GM19395 (cell line): ENCODE measurements around the gene FHOD3.

Experiments
- ATAC-seq: cut with Tn5 transposase; IDR thresholded peaks from one replicate; pipeline ENCODE4 v1.9.1; 2021; ENCODE audit warnings: mild to moderate bottlenecking, moderate library complexity; ENCODE audit not compliant: unreplicated experiment

Gene FHOD3

DNA sequence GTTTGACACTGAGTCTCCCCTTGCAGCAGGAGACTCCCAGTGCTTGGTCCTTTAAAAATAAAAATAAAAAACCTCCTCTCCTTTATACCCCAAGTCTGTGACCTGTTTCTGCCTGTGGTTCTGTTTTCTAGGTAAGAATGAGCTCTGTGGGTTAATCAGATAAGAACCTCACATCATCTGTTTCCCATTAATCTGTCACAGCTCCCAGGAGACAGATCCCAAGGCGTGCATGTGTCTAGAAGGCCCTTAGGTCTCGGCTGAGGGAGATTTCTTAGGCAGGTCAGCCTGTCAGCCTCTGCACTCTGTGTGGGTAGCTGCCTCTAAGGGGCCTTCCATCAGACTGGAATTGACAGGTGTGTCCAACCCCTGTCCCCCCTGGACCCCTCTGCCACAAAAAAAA is 80.7 kb downstream of the FHOD3 start:
- ATAC-seq, result no peak

DNA sequence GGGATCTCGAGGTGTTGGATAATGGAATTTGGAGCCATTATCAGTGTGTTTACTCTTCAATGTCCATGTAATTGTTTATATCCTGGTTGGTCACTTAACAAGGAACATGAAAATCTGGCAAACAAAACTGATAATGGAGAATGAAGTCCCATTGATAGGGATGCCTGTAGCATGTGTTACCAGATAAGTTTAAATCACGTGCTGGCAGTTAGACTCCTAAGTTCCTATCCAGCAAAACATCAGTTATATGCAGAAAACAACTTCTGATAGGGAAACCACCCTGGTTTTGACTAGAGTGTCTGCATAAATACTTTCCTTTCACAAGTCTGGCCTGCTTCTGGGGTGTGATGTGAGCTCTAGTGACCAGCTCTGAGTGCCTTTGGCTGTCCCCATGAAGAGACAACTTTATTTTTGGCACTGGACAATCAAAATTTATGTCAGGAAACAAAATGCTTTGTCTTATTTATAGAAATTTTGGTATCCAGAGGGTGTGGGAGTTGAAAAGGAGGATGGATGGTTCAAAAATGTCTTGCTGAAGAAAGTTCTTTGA is 82.0 kb downstream of the FHOD3 start:
- no peak for ATAC-seq

DNA sequence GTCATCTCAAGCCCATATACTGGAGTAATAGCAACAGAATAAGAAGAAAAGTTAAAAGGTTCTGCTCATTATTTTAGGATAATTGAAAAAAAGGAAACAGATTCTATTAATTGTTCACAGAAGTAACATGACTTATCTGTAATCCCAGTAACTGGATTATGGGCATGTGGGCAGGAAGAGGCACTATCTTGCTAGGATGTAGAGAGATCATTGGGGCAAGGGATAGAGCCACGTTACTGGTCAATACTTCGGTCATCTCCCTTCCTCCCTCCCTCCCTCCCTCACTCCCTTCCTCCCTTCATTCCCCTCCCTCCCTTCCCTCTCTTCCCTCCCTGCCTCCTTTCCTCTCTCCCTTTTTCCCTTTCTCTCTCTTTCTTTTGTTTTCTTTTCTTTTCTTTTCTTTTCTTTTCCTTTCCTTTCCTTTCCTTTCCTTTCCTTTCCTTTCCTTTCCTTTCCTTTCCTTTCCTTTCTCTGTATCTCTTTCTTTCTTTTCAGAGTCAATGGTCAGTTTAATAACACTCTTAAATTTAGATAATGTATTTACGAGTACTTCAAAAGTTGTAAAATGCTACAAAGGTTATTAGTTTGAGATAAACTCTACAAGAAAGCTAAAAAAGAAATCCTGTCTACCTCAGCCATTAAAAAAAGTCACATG is 82.8 kb downstream of the FHOD3 start:
- ATAC-seq, result no peak

DNA sequence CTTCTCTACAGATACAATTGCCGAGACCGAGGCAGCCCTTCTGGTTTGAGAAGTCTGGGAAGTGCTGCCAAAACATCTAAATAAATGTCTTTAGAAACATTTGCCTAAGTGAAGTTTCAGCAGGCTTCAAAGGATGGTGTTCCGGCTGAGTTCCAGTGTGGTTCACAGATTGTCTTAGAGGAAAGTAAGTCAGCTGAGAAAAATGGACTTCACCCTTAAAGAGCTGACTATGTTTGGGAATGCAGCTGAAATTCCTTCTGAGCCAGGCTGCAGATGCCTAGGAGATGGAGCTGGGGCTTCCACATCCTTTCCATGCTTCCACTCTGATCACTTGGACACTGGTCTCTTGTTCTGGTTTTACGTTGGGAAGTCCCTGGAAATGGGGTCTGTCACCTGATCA is 83.6 kb downstream of the FHOD3 start:
- ATAC-seq, result no peak

DNA sequence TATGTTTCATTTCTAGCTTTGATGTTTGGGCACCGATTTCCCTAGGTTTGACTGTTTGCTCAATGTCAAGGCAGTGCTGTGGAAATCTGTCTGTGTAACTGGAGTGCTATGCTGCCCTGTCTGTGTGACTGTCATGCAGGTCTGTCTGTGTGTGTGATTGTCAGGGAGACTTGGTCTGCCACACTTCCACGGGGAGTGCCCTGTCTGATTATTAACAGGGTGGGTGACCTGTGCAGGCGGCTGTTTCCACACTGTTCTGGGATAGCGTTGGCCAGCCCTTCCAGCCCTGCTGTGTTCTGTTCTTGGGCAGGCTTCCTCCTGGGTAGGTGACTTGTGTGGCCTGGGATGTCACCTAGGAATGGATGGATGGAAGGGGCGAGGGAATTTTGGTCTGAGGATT is 85.3 kb downstream of the FHOD3 start:
- ATAC-seq, result no peak

DNA sequence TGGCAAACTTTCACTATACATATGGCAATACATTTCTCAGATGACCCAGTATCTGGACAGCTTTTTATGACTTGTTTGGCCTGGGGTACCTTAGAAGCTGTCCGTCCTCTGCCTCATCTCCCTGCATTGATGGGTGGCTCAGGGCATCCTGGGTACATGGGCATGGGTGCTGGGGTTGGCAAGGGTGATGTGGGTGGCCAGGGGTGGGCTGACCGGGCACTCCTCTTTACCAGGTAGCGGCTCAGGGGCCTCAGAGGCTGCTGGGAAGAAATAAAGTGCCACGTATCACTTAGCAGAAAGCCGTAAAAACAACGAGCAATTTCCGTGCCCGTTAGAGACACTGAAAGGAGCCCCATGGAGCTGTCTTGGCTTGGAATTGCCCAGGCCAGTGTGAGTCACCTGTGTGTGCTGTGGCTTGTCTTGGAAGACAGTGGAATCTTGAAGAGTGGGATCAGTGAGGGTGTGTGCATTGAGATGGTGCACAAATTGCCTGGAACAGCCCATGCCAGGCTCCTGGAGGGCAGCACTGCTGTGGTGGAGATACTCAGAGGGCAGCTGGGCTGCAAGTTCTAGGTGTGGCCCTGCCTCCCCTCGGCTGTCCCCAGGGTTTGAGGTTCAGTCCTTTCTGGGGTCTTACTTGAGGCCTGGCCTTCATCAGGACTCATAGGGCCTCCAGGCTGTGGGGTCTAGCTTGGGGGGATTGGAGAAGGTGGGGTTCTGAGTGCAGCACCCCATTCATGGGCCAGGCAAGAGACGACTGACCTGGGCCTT is 88.8 kb downstream of the FHOD3 start:
- no peak for ATAC-seq

DNA sequence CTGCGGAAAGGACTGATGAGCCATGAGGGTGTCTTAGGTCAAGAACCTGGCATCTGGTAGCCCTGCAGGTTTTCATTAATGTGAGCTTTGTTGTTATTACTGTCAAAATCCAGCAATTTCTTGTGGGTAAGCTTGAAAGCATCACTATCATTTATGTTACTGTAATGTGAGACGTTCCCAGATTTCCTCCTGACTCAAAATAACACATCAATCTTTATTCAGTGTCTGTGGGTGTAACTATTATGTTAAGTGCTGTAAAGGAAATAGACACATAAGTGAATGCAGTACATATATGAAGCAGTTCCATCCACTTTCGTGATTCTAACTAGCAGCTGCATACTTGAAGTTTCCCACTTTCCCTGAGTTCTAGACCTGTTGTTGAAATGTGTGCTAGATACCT is 89.8 kb downstream of the FHOD3 start:
- no peak for ATAC-seq

DNA sequence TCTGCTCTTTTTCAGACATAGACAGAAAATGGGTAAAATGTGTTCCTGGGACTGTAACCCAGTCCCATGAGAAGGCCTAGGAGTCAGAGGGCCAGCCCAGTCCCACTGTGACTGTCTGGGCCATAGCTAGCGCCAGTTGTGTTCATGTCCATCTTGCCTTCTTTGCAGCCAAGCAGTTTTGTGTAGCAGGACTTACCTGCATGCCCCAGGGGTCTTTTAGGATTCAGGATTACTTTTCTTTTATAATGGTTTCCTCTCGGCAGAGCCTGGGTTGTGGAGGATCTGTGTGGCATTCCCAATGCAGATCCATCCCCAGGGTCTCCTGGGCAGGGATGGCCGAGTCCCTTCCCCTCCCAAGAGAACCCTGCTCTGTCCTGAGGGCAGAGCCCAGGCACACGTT is 90.8 kb downstream of the FHOD3 start:
- ATAC-seq, result no peak

DNA sequence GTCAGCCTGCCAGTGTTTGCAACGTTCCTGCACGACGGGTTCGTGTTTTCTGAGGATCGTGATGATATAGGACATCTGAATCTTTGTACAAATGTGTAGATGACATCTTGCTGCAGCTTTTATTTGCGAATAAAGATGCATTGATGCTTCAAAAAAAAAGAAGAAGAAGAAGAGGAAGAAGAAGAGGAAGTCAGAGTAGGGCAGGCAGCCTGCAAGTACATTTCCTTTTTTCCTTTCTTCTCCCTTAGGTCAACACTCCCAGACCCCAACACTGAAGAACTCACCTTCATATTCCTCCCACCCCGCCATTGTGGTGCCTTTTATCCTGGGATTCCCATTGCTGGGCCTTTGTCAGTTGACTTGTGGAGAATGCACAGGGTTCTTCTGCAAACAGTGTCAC is 91.5 kb downstream of the FHOD3 start:
- no peak for ATAC-seq

DNA sequence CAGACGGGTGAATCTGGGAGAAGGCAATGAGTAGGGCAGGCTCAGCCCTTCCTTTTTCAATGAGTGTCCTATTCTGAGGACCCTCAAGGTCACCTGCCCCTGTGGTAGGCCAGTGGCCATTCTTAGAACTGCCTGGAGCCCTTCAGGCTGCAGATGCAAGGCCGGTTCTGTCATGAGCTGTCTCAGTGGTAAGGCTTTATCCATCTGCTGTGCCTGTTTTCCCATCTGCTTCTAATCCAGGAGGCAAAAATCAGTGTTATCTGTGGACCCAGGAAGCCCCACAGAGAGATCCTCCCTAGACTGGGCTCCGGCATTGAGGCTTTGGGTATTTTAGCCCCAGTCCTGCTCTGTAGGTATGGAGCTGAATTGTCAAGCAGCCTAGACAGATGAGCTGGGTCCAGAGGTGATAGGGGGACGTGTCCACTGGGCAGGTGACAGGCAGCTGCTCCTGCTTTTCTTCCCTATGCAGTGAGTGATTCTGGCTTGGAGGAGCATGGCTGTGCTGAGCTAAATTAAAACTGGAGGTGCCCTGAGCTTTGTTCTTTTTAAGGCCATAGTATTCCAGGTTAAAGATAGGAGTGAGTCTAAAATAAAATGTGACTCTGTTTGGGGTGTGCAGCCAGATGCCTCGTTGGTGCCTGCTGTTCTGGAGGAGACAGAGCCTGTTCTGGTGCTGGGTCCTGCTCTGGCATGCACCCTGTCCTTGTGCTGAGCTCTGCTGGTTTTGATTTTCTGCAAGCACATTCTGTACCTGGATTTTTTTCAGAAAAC is 92.5 kb downstream of the FHOD3 start:
- no peak for ATAC-seq

DNA sequence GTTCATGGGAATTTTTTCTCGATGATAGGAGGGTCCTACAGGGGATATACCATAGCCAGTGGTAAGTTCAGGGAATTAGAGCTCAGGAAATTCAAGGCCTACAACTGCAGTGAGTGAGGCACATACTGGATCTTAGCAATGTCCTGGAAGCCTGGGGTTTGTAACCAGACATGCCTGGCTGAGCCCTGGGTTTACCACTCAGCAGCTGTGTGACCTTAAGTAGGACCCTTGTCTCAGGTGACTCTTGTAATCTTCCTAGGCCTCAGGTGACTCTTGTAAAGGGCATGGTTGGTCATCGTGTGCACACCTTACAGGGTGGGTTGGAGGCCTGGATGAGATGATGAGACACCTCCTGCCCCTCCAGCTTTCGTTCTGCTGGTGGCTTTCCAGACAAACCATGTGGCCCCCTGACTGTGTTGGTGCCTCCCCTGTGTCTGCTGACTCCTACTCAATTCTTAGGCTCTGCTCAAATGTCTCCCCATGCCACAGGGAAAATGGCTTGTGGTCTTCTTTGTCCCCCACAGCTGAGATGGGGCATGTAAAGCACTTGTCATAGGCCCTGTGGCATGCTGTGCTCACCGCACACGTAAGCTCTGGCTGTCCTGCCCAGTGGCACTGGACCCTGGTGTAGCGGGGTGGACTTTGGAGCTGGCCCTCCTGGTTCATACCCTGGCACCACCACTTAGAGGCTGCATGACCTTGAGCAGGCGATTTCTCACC is 94.1 kb downstream of the FHOD3 start:
- ATAC-seq, result no peak

DNA sequence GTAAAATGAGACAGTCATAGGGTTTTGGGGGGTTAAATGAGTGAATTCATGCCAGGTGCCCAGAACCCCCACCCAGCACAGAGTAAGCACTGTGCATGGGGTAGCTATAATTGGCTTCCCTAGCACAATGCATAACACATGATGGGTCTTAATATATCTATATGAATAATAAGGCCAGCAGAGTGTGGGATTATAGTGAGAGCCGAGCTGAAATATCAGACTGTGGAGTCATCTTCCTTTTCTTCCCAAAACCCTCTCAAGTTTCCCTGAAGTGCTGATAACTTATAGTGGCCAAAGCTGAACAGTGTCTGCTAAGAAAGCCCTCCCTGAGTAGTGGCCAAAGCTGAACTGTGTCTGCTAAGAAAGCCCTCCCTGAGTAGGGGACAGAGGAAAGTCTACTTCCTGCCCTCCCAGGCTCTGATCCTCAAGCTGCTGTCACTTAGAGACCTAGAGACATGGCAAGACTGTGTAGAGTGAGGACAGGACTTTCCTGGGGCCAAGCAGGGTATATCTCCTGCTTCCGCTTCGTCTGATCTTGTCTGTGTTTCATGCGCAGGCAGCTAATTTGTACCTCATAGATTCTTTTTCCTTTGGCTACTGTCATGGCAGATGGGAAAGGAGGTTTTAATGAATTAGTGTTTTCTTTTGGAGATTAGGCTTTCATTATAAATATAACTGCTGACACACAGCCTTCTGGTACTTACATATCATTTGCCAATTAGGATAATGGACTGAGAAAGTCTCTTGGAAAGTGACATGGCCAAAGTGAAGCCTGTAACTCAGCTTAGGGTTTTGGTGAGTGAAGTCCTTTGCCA is 94.9 kb downstream of the FHOD3 start:
- no peak for ATAC-seq

DNA sequence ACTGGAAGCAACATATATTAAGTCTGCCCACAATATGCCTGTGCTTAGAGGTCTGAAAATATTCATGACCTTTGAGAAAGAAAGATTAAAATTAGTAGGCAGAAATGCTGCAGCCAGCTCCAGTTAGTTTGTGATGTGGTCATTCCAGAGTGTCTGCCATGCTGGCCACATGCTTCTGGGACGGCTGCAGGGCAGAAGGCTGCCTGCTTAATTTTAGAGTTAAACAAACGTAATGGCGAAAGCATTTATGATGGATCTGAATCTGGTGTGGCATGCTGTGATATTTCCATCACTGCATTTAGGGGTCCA is 95.4 kb downstream of the FHOD3 start:
- no peak for ATAC-seq

DNA sequence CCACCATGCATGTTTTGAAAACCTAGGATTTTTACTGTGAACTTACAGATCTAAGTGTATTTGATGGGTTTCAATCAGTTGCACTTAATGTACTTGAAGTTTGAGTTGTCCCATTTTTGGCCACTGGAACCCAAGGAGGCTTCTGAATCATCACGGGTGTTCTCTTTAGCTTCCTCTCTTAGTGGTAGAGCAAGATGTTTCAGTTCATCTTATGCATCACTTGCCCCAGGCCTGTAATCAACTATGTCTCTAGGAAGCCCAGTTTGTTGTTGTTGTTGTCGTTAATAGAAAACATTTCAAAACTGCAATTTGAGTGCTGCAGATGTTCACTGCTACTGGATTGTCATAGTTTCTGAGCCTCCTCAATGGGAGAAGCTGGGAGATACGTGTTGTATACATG is 97.0 kb downstream of the FHOD3 start:
- no peak for ATAC-seq

DNA sequence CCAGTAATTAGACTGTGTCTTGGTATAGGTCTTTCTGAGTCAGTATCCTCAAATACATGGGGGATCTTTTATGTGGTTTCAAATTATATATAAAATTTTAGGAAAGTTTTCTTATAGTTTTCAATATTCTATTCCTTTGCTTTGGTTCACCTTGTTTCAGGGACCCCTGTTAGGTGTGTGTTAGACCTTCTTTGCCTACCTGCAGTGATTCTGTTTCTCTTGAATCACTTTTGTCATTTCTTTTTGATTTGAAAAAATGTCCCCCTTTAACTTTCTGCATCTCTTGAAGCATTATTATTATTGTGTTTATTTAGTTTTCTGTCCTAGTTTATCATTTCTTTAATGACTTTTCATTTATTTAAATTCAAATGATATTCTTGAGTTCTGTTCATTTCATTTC is 98.7 kb downstream of the FHOD3 start:
- no peak for ATAC-seq

DNA sequence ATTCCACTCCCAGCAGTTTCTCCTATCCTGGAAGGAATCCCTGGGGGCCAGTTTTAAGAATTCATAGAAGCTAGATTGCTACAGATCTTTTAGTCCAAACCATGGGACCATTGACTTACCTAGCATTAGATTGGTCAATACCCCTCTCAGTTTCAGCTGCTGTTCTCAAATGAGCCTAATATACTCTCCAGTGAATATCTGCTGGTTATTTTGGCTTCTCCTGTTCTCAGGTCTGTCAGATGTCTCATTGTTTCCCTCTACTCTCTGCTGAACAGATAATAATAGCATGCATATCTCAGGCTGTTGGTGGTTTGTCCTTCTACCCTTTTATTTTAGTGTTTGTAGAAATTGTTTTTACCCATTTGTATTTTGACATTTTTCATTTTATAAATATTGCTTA is 99.5 kb downstream of the FHOD3 start:
- no peak for ATAC-seq

DNA sequence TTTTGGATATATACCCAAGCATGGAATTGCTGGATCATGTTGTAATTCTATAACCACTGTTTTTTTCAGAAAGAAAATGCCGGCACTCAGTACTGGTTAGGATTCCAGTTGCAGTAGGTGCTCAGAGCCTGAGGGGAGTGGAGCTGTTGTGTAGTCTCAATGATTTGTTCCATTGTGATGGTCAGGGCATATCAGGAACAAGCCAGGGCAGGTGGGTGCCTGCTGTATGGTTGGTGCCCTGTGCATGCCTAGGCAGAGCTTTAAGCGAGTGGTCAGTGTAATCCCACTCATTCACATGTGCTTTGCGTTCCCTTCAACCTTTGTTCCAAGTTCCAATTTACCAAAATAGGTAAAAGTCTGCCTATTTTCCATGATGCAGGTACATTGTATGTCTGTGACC is 100.9 kb downstream of the FHOD3 start:
- ATAC-seq, result no peak

DNA sequence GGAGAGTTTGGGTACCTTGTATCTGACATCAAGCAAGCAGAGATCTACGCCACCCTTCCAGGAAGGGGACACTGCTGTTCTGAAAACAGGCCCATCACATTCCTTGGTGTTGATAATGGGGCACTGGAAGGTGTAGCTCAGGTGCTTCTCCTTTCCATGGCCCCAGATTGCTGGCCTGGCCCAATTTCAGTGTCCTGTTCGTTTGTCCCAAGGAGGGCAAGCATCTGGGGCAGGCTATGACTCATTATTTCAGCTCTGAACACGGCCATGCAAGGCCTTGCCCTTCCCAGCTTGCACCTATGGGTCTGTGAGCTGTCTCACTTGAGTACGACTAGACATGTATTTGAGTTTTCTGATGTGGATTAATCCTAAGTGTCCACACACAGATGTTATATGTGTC is 101.5 kb downstream of the FHOD3 start:
- no peak for ATAC-seq

DNA sequence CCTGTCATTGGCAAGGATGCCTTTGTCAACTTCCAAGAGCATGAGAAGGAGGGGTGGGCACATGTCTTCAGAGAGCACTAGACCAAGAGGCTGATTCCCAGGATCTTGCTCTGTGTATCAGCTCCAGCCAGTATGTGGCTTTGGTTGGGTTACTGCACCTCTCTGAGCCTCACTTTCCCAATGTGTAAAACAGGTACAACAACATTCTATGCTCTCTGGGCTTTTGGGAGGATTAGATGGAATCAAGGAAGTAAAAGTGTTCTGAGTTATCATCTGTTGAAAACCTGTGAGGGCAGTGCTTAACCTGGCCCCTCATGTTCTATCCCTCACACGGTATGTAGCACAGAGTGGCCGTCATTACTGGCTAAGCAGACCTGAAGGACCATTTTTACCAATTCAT is 103.9 kb downstream of the FHOD3 start:
- no peak for ATAC-seq

DNA sequence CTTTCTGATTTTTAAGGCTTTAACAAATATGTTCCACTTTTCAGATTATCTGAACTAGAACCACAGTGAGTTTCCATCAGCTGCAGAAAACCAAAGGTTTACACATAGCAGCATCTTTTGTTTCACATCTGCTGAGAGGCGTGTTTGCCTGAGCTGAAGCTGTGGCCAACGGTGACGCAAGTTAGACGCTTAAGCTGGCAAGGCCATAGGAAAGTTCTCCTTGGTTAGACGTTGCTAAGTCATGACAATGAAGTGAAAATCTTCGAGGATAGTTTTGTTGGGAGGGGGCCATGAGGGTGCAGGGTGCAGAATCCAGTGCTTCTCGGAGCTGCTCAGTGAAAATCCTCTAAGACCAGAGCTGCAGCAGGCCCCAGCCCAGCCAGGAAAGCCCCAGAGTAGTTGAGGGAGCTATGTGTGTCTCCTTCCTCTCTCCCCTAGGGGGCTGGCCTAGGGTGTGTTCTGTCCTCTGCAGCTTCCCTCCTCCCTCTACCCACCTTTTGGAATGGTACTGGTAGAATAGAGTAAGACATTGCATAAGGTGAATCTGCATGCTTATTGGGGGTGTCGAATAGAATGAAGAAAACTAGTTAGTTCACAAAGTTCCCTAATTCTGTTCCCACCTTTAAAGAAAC is 105.4 kb downstream of the FHOD3 start:
- no peak for ATAC-seq
